Ovary (tissue), 9 donors: ENCODE data around the gene DAPP1. TPM values are rescaled to one million over a fixed set of nuclear protein-coding genes. Genes with fewer than 3 reads are reported as not detected.

Experiments
- DNase-seq, 5 donors: peaks; one replicate each; pipeline ENCODE4 v3.0.0-alpha.2; 2019 to 2020
- H3K27ac ChIP-seq, 2 donors: fragments of 200-600 bp; one replicate each; pipeline versions ENCODE4 v1.5.1 to v1.8.0; 2019 to 2022
- H3K27me3 ChIP-seq: fragments of 200-600 bp; one replicate; pipeline ENCODE4 v1.8.0; 2022
- H3K36me3 ChIP-seq: fragments of 200-600 bp; sonication (generic); one replicate; pipeline ENCODE4 v1.5.1; 2019
- H3K4me1 ChIP-seq: one replicate; pipeline ENCODE4 v1.8.1; 2013; ENCODE audit warnings: mild to moderate bottlenecking, moderate library complexity; ENCODE audit not compliant: insufficient read depth
- H3K4me3 ChIP-seq: fragments of 200-600 bp; sonication (generic); one replicate; pipeline ENCODE4 v1.5.1; 2017
- H3K9me3 ChIP-seq, 2 donors: fragments of 200-600 bp in 1 of 2; sonication (generic) in 1 of 2; one replicate each; pipeline versions ENCODE4 v1.5.1 to v1.8.1; 2013 to 2019; ENCODE audit warnings: mild to moderate bottlenecking in 1 of 2, moderate library complexity in 1 of 2
- CTCF ChIP-seq, 3 donors: fragments of 450-650 bp in 2 of 3; fragments of 200-600 bp in 1 of 3; IDR thresholded peaks; one replicate each; pipeline versions ENCODE4 v1.5.1 to v1.8.0; 2016 to 2022; ENCODE audit warnings: antibody characterized with exemption in 3 of 3, mild to moderate bottlenecking in 1 of 3
- EP300 ChIP-seq: sonication (generic); formaldehyde crosslinking; IDR thresholded peaks from one replicate; pipeline ENCODE4 v1.6.1; 2017; ENCODE audit warnings: antibody characterized with exemption
- POLR2A ChIP-seq: fragments of 450-650 bp; IDR thresholded peaks from one replicate; pipeline ENCODE4 v1.6.1; 2017; ENCODE audit warnings: antibody characterized with exemption, mild to moderate bottlenecking, moderate library complexity
- WGBS, 3 donors: extraction: QIAGEN DNeasy Blood & Tissue Kit in 1 of 3; methylation state at CpG; one replicate each; pipeline versions ENCODE4 v1.1.5 to v1.1.7; 2013 to 2017; 5-methylcytosine and 5-hydroxymethylcytosine counted together
- intact Hi-C, 4 donors: fragments of 100-400 bp; cut with DNase I; formaldehyde crosslinking; loops; one replicate each; pipeline versions ENCODE4 v1.11.0 to v1.15.1; 2022 to 2023
- polyA plus RNA-seq, 2 donors: library from polyadenylated mRNA; stranded (reverse); fragments of 200-250 nt in 1 of 2; fragments of 350-450 nt in 1 of 2; fragmentation: Illumina TruSeq in 1 of 2; extraction: RNeasy Lipid Tissue Mini Kit (QIAGEN cat#74804) in 1 of 2; gene quantifications; one replicate each; pipeline ENCODE4 v1.2.3, GENCODE V29; 2013 to 2014
- total RNA-seq, 7 donors: library from RNA; depleted of rRNA in 2 of 7; stranded (reverse); fragments of >200 nt in 2 of 7; fragmentation: NEBNext Ultra II Directional in 3 of 7; extraction: Animal tissue kit (Norgen Biotek cat#: 25700) in 3 of 7; gene quantifications; one replicate each; pipeline versions ENCODE4 v1.1.0 to v1.2.4, GENCODE V29; 2016 to 2023
- donor health status: DM: no; HTN: no; CAD: no; lungs with moderate emphysema.
- donor health status: DM: no; HTN: no; CAD: no.
- donor health status: Bipolar disorder and iron deficiency.
- donor health status: DM: yes; HTN: yes; CAD: no.
- donor health status: DM: no; HTN: no; CAD: no.
- donor health status: DM: yes; HTN: yes; CAD: no.

DAPP1 gene
- total and polyA plus RNA-seq, 9 donors: 0.34 to 4.1 (median 0.65) TPM

GRCh38 chr4:99817309-99817890 lies 773 bp downstream of the DAPP1 start:
- Histone ChIP-seq H3K27ac (no peak overlapping the region), H3K36me3 (no peaks in the 10 kb centered on the region), H3K27me3 (no peaks in the 10 kb centered on the region), H3K4me3 (no peak overlapping the region), H3K4me1 (no peaks in the 10 kb centered on the region), H3K9me3 (no peaks in the 10 kb centered on the region)
- intact Hi-C loops: no loop called here
- TF ChIP-seq CTCF (IDR thresholded peaks at IDR 0.05): no peak
- TF ChIP-seq POLR2A: no peak
- no peak for TF ChIP-seq EP300
- no peak for DNase-seq
- WGBS, 3 donors: 87 to 91% (median 89%) methylated on average over 4 of the region's 4 CpGs

DNA sequence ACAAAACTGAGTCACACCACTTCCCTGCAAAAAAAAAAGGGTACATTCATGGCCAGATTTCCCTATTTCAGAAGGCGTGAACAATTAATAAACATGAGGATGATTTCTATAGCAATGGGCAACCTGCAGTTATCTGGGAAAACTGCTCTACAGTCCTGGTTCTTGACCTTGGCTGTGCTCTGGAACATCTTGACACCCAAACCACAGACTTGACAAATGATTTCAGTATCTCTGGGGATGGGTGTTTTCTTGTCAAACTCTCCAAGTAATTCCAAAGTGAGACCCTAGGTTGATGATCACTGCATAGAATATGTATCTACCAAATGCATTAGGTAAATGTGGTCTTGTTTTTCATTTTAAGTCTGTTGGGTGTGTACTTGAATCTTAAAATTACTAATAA lies 2.0 kb downstream of the DAPP1 start:
- no peaks in the 10 kb centered on the region for H3K9me3 ChIP-seq
- H3K36me3 ChIP-seq: no peaks in the 10 kb centered on the region
- no peak overlapping the region for H3K4me3 ChIP-seq
- no peak for DNase-seq
- TF ChIP-seq EP300 (no peak), CTCF (IDR thresholded peaks at IDR 0.05) (no peak), POLR2A (no peak)
- no peaks in the 10 kb centered on the region for H3K27me3 ChIP-seq
- intact Hi-C loops: no loop called here
- WGBS, 3 donors: 74 to 93% (median 86%) methylated on average over 1 of the region's 1 CpG
- H3K27ac ChIP-seq: no peak overlapping the region
- no peaks in the 10 kb centered on the region for H3K4me1 ChIP-seq

GRCh38 chr4:99821918-99822503 lies 5.4 kb downstream of the DAPP1 start:
- no peaks in the 10 kb centered on the region for H3K9me3 ChIP-seq
- TF ChIP-seq EP300 (no peak), CTCF (IDR thresholded peaks at IDR 0.05) (no peak), POLR2A (no peak)
- H3K4me3 ChIP-seq: no peak overlapping the region
- H3K27me3 ChIP-seq: no peaks in the 10 kb centered on the region
- intact Hi-C loops: no loop called here
- no peak for DNase-seq
- H3K27ac ChIP-seq: no peak overlapping the region
- H3K36me3 ChIP-seq: no peaks in the 10 kb centered on the region
- no peaks in the 10 kb centered on the region for H3K4me1 ChIP-seq
- 78 to 87% (median 78%) methylated on average over 4 of the region's 4 CpGs for WGBS, 3 donors

DNA sequence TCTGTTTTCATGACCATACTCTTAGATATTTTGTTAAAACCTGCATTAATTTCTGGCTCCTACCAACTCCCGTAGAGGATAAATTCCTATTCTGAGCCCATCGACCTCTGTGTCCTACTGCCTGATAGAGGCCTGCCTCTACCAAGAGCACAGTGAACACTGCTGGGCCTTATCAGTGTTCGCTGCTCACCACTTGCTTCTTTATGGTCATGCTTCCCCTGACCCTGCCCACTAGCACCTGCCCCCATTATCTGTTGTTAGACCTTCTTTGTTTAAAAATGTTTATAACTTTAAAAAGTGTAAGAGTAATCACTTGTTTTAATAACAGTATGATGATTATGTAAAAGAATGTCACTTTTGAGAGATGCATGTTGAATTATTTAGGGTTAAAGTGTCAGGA lies 6.1 kb downstream of the DAPP1 start:
- Histone ChIP-seq H3K27me3 (no peaks in the 10 kb centered on the region), H3K36me3 (no peaks in the 10 kb centered on the region), H3K4me3 (no peak overlapping the region), H3K9me3 (no peaks in the 10 kb centered on the region), H3K27ac (no peak overlapping the region), H3K4me1 (no peaks in the 10 kb centered on the region)
- TF ChIP-seq CTCF (IDR thresholded peaks at IDR 0.05): no peak
- TF ChIP-seq POLR2A: no peak
- no peak for TF ChIP-seq EP300
- intact Hi-C loops: no loop called here
- 85 to 91% (median 88%) methylated on average over 3 of the region's 3 CpGs for WGBS, 3 donors
- no peak for DNase-seq
